GM12801 (cell line): ENCODE measurements around the gene PAPOLA.

Experiments
- TF ChIP-seq, protein P1 (sequence below): IDR thresholded peaks from one replicate; pipeline ENCODE4 v1.5.1; 2011; ENCODE audit warnings: control low read depth; ENCODE audit not compliant: insufficient read length; ENCODE audit errors: extremely low read depth

The PAPOLA gene

DNA sequence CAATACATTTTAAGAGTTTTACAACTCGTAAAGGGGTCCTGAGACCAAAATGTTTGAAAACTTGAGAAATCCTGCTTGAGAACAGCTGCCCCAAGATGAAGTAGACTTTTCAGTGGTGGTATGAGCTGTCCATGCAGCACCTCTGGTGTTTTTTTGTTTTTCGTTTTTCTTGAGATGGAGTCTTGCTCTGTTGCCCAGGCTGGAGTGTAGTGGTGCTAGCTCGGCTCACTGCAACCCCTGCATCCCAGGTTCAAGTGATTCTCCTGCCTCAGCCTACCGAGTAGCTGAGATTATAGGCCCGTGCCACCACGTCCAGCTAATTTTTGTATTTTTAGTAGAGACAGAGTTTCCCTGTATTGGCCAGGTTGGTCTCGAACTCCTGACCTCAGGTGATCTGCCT, 5.5 kb downstream of the PAPOLA start:
- TF ChIP-seq, protein P1, sequence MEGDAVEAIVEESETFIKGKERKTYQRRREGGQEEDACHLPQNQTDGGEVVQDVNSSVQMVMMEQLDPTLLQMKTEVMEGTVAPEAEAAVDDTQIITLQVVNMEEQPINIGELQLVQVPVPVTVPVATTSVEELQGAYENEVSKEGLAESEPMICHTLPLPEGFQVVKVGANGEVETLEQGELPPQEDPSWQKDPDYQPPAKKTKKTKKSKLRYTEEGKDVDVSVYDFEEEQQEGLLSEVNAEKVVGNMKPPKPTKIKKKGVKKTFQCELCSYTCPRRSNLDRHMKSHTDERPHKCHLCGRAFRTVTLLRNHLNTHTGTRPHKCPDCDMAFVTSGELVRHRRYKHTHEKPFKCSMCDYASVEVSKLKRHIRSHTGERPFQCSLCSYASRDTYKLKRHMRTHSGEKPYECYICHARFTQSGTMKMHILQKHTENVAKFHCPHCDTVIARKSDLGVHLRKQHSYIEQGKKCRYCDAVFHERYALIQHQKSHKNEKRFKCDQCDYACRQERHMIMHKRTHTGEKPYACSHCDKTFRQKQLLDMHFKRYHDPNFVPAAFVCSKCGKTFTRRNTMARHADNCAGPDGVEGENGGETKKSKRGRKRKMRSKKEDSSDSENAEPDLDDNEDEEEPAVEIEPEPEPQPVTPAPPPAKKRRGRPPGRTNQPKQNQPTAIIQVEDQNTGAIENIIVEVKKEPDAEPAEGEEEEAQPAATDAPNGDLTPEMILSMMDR, result no peak

DNA sequence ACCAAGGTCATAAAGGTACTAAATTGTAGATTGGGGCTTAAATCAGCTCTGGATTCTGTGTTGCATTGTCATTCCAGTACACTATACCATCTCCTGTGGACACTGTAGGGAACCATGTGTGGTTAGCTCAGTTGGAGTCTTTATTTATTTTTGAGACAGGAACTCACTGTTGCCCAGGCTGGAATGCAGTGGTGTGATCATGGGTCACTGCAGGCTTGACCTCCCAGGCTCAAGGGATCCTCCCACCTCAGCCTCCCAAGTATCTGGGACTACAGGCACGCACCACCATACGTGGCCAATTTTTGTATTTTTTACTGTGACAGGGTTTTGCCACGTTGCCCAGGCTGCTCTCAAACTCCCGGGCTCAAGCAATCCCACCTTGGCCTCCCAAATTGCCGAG, 6.7 kb downstream of the PAPOLA start:
- TF ChIP-seq, protein P1, result no peak

DNA sequence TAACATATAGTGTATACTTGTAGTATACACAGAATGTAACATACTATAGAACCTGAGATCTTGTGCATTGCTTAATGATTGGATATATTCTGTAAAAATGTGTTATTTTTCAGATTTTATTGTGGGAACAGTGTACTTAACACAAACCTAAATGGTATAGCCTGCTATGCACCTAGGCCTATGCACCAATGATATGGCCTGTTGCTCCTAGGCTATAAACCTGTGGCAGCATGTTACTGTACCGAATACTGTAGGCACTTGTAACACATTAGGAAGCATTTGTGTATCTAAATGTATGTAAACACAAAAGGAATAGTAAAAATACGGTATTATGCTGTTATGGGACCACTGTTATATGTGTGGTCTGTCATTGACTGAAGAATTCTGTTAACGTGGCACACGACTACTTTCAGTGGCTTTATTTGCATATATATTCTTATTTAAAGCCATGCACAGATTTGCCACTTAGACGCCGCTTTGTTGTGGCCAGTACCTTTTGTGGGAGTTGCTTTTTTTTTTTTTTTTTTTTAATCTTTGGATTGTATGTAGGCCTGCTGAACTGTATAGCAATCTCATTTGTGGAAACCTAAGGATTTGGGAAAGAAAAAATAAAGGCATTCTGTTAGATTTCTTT, 7.4 kb downstream of the PAPOLA start:
- TF ChIP-seq, protein P1, result no peak

DNA sequence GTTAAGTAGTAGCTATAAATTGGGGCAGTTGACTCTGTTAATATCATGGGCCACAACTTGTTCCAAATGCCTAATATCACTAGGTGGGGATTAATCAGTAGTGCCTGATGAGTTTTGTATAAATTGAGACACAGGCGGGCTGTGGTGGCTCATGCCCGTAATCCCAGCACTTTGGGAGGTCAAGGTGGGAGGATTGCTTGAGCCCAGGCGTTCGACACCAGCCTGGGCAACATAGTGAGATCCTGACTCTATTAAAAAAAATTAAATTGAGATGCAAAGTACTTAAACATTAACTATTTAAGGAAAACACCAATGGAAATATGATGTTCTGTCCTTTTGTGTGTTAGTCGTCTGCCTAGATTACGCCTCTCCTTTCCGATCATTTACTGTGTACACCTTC, 9.0 kb downstream of the PAPOLA start:
- TF ChIP-seq, protein P1, result no peak

DNA sequence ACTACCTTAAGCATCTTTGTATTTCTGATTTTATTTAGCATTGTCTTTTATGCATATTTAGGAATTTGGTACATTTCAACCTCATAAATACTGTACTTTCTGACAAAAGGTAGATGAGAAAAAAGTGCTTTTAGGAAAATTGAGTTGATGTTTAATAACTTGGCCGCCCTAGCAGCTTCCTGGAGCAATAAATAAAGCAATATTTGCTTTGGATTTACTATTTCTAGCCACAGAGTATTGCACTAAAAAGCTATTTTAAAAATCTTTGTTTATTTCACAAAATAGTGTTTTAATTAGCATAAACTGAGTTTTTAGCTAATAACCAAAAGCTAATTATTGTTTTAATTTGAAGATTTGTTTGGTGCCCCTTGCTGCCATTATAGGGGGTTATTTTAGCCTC, 9.5 kb downstream of the PAPOLA start:
- TF ChIP-seq, protein P1, result no peak

DNA sequence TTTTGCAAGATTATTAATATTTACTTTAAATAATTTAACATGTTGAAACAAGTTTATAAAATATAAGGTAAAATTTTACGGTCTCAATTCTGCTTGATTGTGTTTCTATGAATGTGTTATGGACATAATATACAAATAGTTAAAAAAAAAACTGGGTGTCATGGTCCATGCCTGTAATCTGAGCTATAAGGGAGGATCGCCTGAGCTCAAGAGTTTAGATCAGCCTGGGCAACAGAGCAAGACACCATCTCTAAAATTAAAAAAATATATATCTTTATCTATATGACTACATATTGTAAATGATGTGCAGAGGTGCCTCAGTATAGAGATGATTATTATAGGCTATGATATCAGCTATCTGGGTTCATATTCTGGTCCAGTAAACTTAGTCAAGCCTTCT, 9.9 kb downstream of the PAPOLA start:
- TF ChIP-seq, protein P1, result no peak

DNA sequence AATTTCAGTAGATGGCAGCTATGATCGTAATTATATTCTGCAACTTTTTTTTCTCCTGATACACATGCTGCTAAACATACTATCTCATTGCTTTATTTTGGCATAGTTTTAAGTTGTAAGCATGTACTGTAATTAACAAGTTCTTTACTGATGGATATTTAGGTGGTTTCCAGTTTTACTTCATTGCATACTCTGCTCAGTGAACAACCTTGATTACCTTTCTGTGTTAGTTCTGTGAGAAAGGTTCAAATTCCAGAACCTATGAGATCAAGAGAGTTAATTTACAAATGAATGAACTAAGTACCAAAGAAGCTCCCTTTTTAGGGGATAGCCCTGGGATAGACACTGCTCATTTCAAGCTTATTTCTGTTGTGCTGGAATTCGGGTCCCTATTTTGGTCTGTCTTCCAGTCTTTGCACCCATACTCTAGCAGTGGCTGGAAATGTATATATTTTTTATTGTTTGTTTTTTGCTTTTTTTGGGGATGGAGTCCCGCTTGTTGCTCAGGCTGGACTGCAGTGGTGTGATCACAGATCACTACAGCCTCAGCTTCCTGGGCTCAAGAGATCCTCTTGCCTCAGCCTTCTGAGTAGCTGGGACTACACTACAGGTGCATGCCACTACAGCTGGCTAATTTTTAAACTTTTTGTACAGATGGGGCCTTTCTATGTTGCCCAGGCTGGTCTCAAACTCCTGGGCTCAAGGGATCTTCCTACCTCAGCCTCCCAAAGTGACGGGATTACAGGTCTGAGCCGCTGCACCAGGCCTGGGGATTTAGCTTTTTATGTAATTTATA, 10.6 kb downstream of the PAPOLA start:
- TF ChIP-seq, protein P1, result no peak
